Stimulated activated CD8-positive, alpha-beta memory T cell treated with anti-CD3 and anti-CD28 coated beads, Interleukin-15, amount 100 ng/mL, for 4 hours (primary cell): ENCODE results near the gene MCF2L.
"Not testable (repeated sequence)": the region's sequence is repeated elsewhere in the genome, so short reads cannot be mapped to it uniquely, and the experiment has no call there.

Experiments
- DNase-seq, 2 donors: peaks; one replicate each; pipeline ENCODE4 v3.0.0-alpha.2; 2020; ENCODE audit warnings: low read depth in 2 of 2

The MCF2L gene

DNA sequence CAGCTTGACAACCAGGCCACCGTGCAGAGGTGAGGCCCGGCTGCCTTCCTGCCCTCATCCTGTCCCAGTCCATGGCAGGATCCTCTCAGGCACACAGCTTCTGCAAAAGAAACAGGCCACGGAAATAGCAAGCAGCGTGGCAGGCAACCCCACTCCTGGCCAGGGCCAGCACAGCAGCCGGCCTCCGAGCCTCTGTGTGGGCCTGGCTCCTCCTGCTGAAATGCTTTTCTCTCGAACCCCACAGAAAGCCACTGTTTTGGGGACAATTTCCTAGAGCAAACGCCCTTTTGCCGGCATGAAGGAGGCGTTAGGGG, 97.1 kb downstream of the MCF2L start:
- no peak for DNase-seq

DNA sequence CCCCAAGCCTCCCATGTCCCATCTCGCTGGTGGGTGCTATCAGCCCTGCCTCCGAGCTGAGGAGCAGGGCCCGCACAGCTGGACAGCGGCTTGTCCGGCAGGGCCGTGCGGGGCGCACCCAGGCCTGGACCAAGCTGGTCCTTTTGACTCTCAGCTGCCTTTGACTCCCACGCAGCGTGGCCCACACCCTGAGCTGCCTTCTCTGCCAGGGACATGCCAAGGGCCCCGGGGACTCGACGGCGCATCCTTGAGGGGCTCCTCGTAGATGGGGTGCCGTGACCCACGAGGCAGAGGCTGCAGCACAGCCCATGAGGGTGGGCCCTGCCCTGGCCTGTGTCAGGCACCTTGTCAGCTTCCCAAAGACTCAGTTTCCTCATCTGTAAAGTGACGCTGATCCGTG, 97.7 kb downstream of the MCF2L start:
- DNase-seq = no peak

DNA sequence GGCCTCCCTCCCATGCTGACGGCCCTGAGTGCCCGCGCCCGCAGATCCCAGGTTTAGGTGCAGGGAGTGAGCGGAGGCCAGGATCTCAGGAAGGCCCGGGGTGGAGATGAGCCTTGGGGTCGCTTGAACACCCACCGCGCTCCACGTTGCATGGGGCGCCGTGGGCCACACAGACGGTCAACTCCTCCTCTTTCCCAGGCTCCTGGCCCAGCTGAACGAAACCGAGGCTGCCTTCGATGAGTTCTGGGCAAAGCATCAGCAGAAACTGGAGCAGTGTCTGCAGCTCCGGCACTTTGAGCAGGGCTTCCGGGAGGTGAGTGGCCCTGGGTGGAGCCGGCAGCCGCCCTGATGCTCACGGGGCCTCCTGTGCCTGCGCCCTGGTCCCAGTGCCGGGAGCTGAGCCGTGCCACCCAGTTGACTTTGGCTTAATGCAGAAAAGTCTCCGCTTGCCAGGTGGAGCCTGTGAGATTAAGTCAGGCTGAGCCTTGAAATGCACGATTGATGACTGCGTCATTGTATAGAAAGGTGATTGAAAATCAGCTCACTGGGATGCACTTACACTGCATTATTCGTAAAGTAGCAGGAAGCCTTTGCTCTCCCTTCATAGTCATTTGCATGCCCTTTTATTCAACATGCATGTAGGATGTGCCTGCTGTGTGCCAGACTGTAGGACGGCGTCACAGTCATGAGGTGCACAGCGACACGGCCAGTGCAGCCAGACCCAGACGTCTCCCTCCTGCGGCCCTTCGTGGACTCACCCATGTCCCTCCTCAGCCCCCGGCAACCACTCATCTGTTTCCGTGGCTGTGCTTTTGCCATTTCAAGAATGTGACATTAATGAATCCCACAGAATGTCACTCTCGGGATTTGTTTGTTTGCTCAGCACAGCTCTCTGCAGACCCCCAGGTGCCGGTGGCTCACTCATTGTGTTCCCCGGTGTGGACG, 101.1 kb downstream of the MCF2L start:
- DNase-seq = no peak

DNA sequence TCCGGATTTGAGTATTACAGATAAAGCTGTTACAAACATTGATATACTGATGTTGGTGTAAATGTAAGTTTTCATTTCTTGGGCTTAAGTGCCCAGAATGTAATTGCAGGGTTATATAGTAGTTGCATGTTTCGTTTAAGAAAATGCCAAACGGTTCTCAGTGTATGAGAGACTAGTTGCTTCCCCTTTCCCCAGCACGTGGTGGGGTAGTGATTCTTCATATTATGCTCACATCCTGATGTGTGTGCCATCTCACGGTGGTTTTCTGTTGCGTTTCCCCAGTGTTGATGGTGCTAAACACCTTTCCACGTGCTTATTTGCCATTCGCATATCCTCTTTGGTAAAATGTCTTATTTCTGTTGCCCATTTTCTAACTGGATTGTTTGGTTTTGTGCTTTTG, 101.8 kb downstream of the MCF2L start:
- DNase-seq = no peak

DNA sequence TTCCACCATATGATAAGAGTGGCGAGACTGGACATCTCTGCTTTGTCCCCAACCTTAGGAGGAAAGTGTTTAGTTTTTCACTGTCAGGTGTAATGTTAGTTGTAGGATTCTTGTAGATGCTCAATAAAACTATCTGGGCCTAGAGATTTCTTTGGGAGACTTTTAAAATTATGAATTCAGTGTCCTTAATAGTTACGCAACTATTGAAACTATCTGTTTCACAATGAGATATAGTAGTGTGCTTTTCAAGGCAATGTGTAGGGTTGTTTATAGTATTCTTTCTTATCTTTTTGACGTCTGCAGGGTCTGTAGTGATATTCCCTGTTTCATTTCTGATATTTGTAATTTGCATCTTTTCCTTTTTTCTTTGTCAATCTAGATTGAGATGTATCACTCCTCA, 103.4 kb downstream of the MCF2L start:
- DNase-seq = no peak

DNA sequence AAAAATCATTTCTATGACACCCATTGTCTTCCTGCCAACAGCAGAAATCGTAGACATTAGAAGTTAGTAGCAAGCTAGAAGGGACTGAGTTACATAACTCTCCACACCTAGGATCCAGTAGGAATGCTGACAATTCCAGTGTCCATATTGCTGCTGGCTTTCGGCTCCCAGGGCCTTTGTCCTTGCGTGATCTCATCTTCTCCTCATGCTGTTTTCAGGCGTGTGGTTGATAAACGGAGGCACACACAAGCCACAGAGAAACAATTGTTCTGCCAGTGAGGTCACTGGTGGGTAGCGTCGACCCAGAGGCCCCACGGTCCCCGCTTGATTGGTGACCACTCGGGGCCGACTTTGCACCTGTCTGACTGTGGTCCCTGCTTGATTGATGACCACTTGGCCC, 104.9 kb downstream of the MCF2L start:
- no peak for DNase-seq

DNA sequence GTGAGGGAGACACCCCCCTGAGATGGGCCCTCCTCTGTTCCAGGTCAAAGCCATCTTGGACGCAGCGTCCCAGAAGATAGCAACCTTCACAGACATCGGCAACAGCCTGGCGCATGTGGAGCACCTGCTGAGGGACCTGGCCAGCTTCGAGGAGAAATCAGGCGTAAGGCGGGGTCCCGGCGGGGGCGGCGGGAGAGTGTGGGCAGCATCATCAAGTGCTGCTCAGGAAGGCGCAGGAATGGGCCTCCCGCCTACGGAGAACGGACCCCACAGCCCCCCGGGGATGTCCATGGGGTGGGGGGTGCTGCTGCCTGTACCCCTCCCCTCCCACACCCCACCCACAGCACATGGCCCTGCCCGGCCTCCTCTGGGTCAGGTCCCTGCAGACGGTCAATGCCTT, 105.4 kb downstream of the MCF2L start:
- DNase-seq = no peak

DNA sequence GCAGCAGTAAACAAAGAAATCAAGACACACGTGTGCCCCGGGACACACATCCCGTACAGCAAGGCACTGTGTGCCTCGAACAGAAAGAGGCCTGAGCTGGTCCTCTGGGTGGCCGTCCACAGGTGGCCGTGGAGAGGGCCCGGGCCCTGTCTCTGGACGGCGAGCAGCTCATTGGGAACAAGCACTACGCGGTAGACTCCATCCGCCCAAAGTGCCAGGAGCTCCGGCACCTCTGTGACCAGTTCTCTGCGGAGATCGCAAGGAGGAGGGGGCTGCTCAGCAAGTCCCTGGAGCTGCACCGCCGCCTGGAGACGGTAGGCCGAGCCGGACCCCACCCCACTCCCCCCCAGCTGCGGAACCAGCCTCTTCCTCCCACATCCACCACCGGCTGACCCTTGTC, 105.9 kb downstream of the MCF2L start:
- DNase-seq = no peak

DNA sequence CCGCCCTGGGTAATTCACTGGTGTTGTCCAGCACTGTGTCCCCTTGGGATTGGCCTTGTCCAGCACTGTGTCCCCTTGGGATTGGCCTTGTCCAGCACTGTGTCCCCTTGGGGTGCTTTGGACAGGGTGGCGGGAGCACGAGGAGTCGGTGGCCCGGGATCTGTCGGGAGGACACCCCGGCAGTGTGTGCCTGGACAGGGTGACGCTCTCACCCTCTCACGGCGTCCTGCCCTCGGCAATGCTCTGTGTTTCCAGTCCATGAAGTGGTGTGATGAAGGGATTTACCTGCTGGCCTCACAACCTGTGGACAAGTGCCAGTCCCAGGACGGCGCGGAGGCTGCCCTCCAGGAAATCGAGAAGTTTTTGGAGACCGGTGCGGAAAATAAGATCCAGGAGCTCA, 106.7 kb downstream of the MCF2L start:
- DNase-seq = no peak

DNA sequence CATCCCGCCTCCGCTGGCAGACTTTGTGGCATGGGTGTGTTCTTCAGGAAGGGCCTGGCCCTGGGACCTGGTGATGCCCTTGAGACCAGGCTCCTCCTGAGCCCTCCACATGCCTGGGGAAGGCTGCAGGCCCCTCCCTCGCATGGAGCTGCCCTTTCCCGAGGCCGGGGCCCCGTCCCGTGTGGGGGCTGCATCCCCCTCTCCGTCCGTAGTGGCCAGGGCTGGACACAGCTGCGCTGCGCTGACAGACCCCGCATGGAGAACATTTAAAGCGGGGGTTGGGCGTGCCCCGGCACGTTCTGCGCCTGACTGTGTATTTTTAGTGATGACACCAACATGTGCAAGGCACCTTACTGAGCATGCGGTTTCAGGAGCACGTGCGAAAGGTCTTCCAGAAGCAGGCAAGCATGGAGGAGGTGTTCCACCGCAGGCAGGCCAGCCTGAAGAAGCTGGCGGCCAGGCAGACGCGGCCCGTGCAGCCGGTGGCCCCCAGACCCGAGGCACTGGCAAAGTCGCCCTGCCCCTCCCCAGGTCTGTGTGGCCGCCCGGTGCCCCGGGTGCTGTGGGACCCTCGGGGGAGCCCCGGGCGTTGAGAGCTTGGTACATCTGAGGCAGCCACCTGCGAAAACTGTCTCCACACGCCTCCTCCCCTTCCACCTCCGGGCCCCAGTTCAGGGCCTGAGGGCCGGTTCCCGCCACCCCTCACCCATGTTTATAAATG, 107.8 kb downstream of the MCF2L start:
- no peak for DNase-seq

DNA sequence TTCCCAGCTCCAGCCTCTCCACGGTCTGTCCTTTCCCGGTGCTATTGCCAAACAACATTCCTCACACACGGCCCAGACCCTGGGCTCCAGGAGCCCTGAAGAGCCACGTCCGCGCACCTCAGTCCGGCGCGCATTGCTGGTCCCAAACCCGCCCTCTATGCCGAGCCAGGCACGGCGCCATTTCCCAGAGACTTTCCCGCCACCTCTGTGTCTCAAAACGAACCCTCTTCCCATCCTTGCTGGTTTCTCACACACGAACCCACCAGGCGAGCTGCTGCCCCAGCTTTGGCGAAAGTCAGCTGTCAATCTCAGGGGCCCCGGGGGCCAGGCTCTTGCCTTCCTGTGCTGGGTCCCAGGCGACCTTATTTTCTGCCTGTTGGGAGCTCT, 108.5 kb downstream of the MCF2L start:
- no peak for DNase-seq

DNA sequence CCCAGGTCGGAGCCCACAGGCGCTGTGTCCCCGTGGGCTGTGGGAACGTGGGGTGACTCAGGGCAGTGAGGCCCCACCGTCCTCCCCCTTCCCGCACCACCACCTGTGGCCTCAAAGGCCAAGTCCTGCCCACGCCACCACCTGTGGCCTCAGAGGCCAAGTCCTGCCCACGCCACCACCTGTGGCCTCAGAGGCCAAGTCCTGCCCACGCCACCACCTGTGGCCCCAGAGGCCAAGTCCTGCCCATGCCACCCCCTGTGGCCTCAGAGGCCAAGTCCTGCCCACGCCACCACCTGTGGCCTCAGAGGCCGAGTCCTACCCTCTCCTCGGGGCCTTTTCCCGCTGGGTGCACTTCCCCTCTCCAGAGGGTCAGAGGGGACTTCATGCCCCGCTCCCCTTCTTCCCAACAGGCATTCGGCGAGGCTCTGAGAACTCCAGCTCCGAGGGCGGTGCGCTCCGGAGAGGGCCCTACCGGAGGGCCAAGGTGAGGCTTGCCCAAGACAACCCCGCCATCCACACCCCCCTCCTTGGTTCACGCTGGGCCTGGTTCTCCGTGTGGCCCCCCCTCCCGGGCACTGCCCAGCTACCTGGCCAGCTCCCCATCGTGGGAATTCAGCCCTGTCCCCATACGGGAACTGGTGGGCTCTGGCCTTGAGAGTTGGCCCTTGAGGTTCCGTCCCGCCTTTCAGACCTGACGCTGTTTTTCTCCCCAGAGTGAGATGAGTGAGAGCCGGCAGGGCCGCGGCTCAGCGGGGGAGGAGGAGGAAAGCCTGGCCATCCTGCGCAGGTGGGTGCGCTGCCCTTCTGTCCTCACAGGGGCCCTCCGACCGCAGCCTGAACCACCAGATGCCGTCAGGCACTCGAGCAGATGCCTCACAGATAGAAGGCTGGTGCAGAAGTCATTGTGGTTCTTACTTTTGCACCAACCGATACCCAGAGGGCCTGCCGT, 109.2 kb downstream of the MCF2L start:
- no peak for DNase-seq

DNA sequence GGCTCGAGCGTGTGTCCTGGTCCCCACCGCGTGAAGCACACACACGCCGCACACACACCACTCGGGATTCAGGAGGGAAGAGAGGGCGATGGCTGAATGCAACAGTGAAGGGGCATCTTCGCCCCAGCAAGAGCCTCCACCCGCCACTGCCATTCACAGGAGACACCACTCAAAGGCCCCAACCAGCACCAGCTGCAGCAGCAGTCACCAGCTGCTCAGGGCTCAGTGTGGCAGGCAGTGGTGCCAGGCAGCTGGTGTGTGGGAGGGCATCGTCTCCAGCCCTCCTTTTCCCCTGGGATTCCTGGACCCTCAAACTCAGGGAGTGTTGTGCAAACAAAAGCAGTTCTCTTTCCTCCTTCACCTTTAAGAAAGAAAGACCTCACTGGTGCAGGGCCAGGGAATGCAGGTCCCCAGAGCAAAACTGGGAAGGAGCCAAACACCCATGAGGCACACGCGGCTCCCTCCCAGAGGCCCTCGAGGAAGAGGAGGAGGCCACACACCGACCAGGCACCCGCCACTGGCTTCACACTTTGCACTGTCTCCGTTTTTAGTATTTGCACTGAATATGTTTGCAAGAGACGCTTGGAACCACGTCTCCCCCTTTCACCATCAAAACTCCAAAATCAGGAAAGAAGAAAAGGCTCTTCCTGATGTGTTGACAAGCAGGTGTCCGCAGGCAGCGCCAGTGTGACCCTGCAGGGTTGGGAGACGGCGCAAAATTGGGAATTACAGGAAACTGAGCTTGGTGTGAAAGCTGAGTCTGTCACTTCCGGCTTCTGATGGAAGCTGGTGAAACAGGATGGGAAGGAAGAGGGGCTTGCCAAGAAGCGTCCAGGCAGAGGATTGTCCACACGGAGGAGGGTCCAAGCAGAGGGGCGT, 110.1 kb downstream of the MCF2L start:
- DNase-seq = no peak

DNA sequence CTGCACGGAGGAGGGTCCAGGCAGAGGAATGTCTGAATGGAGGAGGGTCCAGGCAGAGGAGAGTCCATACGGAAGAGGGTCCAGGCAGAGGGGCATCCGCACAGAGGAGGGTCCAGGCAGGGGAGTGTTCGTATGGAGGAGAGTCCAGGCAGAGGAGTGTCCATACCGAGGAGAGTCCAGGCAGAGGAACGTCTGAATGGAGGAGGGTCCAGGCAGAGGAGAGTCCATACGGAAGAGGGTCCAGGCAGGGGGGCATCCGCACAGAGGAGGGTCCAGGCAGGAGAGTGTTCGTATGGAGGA, 110.7 kb downstream of the MCF2L start:
- DNase-seq = not testable (repeated sequence)

DNA sequence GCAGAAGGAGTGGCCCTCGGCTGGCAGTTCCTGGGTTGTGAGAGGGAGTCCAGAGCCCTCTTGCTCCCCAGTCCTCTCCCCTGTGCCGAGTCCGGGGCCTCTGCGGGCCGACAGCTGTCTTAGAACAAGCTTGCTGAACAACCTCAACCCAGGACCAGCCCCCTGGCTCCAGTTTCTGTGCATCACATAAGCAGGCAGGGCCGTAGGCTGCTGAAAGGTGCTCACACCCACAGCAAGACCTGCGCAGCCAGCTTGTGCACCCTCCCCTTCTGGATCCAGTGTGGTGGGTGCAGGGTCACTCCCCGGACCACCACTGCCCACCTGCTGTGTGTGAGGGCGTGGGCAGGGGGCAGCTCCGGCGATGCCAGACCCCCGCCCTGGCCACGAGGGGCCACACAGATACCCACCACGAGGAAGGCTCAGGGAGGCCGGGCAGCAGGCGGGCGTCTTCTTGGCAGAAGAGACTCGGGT, 111.4 kb downstream of the MCF2L start:
- no peak for DNase-seq

DNA sequence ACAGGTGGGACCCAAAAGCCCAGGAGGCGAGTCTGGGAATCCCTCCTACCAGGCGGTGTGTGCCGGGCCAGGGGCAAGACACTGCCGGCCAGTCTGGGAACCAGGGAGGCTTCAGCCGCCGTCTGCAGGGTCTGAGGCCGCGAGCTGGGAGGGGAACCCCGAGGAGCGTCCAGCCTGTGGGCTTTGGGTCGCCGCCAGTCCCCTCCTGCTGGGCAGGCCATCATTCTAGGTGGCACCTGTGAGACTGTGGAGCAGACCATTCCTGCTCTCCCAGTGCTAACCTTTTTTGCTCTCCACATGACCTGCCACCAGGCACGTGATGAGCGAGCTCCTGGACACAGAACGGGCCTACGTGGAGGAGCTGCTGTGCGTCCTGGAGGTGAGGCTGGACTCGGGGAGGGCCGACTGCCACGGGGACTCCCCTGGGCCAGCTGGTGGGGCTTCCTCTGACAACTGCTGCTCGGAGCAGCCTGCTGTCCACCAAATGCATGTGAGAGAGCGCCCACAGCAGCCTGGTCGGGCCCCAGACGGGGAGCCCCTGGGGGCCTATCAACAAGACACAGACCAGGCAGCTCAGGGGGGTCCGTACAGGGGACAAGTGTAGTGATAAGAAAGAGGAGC, 112.0 kb downstream of the MCF2L start:
- DNase-seq = no peak

DNA sequence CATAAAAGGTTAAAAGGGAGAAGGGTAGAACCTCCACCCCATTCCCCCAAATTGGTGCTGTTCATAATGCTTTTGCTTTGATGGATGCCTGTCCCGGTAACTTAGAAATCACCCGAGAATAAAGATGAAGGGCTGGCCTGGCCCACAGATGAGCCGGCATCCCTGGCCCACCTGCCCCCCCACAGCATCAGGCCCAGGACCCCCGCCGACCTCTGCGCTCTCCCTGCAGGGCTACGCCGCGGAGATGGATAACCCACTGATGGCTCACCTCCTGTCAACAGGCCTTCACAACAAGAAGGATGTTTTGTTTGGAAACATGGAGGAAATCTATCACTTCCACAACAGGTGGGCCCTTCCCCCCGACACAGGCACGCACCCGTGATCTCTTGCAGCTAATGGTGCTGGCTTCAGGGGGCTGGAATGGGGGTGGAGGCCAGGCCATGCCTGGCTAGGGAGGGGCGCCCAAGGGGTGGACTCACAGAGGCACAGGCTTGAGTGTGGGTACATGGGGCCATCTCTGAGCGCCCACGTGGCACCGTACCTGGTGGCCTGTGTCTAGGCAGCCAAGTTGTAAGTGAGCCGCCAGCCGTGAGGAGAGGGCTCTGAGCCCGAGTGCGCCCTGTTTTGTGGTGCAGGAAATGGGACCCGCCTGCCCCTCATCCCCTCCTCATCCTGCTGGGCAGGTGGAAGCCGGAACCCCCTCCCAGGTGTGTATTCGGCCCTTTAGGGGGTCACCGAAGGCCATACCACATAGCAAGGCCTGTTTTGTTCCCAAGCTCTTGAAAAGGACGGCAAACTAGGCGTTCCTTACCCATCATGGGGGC, 113.4 kb downstream of the MCF2L start:
- DNase-seq = no peak

DNA sequence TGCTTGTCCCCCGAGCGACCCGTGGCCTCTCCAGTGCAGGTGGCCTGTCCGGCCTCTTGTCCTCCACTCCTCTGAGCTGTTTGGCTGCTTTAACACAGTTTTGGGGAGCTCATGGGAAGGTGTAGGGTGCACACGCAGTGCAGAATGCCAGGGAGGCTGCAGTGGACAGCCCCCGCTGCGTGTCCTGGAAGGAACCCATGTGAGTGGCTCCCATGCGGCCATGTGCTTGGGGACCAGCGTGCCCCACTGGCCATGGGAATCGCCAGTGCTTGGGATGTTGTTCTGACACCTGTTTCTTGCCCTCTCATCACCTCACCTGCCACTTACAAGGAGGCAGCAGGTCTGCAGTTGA, 114.0 kb downstream of the MCF2L start:
- DNase-seq = no peak

DNA sequence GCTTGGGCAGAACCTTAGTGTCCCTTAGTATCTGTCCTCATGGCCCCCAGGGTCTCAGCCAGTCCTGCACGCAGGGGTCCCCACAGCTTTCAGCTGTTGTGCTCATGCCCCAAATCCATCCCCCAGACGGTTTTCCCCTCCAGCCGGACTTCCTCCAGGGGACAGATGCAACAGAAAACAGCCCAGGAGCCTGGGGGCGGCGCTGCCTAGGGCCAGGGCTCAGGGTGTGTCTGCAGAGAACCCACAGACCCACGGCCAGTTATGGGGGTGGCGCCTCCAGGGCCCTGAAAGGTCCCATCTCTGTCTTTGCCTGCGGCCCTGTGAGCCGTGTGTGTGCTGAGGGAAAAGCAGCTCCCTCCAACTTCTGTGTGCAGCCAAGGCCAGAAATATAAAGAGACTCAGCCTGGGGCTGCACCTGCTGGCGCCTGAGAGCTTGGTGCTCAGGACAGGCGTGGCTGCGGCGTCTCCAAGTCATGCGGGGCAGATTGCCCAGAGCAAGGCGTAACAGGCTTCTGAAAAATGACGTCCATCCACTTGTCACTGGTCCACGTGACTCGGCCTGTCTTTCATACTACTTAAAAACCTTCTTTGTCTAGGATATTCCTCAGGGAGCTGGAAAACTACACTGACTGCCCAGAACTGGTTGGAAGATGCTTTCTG, 114.5 kb downstream of the MCF2L start:
- DNase-seq = no peak
